ENCODE results near the gene CELF2. TPM values are rescaled to one million over a fixed set of nuclear protein-coding genes. Genes with fewer than 3 reads are reported as not detected.

Gene CELF2
- total RNA-seq, 4 donors from 2014 or later = 28.7 to 55.4 (median 35.0) TPM

DNA sequence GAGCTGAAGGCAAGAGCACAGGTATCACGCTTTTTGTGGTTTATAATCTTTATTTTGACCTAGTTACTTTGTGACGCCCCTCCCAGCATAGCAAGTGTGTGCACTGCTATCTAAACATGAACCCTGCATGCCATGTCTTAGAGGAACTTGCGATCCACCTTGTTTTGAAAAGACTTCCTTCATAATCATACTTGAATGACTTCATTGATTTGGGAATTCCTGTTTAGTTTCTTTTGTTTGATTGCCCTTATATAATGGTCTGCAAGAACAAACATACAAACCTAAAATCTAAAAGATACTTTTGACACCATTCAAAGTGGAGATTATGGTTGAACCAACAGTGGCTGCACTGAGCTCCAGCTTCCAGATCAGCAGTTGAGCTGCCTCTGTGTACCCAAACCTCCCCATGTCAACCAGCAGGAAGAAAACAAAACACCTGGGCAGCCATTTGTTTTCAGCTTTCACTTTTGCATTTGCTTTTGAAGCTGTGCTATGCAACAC is 132.6 kb downstream of the CELF2 start:
- peak in 1 of 2 donors; percentile 19 for DNase-seq

DNA sequence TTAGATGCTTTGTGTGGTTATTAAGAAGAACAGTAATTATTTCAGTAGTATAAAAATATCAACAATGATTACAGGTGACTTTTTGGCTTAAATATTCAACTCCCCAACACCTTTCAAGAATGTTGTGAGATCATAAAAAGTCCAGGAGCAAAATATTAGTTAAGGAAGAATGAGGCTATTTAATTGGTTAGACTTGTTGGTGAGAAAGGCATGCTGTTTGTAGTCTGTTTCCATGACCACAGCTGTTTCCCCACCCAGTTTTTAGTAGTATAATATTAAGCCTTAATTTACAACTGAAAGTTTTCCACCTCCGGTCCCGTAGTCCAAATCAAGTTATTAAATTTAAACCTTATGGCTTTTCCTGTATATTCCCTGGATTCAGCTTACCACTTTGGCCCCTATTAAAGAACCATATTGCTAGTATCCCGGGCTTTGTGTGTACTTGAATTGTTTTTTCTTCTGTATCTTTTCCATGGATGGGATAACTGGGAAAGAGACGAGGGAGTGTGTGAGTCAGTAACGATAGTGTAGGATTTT is 133.3 kb downstream of the CELF2 start:
- no peaks in the 10 kb centered on the region for H3K27me3 ChIP-seq
- WGBS, 2 donors = 71 to 81% methylated on average over 5 of the region's 5 CpGs
- no peak overlapping the region for H3K4me3 ChIP-seq (replicated peaks in 1 of 3)
- peaks cover 26 to 33% of the 10 kb centered on the region in 2 donors for H3K4me1 ChIP-seq
- peak overlapping the region in 1 of 3 donors; percentile 4 for H3K27ac ChIP-seq
- no peaks in the 10 kb centered on the region for H3K9me3 ChIP-seq
- no peaks in the 10 kb centered on the region for H3K36me3 ChIP-seq
- TF ChIP-seq POLR2A (IDR thresholded peaks at IDR 0.05) = no peak
- TF ChIP-seq, protein P1, sequence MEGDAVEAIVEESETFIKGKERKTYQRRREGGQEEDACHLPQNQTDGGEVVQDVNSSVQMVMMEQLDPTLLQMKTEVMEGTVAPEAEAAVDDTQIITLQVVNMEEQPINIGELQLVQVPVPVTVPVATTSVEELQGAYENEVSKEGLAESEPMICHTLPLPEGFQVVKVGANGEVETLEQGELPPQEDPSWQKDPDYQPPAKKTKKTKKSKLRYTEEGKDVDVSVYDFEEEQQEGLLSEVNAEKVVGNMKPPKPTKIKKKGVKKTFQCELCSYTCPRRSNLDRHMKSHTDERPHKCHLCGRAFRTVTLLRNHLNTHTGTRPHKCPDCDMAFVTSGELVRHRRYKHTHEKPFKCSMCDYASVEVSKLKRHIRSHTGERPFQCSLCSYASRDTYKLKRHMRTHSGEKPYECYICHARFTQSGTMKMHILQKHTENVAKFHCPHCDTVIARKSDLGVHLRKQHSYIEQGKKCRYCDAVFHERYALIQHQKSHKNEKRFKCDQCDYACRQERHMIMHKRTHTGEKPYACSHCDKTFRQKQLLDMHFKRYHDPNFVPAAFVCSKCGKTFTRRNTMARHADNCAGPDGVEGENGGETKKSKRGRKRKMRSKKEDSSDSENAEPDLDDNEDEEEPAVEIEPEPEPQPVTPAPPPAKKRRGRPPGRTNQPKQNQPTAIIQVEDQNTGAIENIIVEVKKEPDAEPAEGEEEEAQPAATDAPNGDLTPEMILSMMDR (IDR thresholded peaks at IDR 0.05) = no peak
- intact Hi-C loops (cut with DNase I) = no loop called here
- no peak for DNase-seq

More for the DNA sequence above, 132.6 kb downstream of the CELF2 start:
- peaks cover 26 to 33% of the 10 kb centered on the region in 2 donors for H3K4me1 ChIP-seq
- no peak overlapping the region for H3K4me3 ChIP-seq (replicated peaks in 1 of 3)
- WGBS, 2 donors = 22 to 28% methylated on average over 3 of the region's 3 CpGs
- H3K27ac ChIP-seq = peak overlapping the region in 1 of 3 donors; percentile 4
- intact Hi-C loops (cut with DNase I) = no loop called here
- TF ChIP-seq POLR2A (IDR thresholded peaks at IDR 0.05) = no peak
- TF ChIP-seq, protein P1 (IDR thresholded peaks at IDR 0.05) = no peak
- H3K36me3 ChIP-seq = no peaks in the 10 kb centered on the region
- H3K27me3 ChIP-seq = no peaks in the 10 kb centered on the region
- H3K9me3 ChIP-seq = no peaks in the 10 kb centered on the region

DNA sequence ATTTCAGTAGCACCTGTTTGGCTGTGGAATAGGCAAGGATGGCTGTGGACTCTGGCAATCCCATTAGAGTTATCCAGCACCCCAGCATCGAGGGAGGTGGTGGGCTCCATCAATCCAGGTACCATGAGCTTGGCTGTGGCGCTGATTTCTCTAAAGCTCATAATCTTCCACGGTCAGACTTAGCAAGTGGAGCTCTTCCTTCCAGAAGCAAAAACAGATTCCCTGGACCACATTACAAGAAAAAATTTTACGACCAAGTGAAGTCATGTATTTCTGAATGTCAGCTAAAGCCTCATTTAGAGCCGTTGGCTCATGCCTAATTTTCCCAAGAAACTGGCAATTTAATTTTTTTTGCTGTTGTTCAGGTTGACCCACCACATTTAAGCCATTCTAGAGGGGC is 135.1 kb downstream of the CELF2 start:
- Histone ChIP-seq H3K36me3 (no peaks in the 10 kb centered on the region), H3K9me3 (no peaks in the 10 kb centered on the region), H3K27ac (no peak overlapping the region), H3K27me3 (no peaks in the 10 kb centered on the region), H3K4me3 (replicated peaks in 1 of 3) (no peak overlapping the region), H3K4me1 (peaks cover 26 to 31% of the 10 kb centered on the region in 2 donors)
- no peak for DNase-seq
- 92 to 93% methylated on average over 5 of the region's 5 CpGs for WGBS, 2 donors
- no peak for TF ChIP-seq POLR2A (IDR thresholded peaks at IDR 0.05)
- TF ChIP-seq, protein P1 (IDR thresholded peaks at IDR 0.05) = no peak
- intact Hi-C loops (cut with DNase I) = no loop called here

DNA sequence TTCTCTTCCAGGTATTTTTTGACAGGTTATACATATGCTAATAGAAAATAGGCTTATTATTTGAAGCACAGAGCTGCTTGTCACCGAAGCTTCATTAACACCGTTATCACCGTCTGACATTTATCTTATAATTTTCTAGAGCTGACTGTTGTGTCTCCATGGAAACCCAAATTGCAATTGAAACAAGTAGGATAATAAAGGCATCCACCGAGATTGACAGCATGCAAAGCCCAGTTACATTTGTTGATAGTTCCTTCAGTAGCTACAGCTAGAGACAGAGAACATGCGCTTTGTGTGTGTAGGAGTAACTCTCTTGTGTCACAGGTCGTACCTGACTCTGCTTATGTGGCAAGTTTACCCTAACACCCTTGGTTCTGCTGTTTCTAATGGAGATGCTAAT is 135.6 kb downstream of the CELF2 start:
- no peaks in the 10 kb centered on the region for H3K27me3 ChIP-seq
- no peaks in the 10 kb centered on the region for H3K9me3 ChIP-seq
- no peak for DNase-seq
- TF ChIP-seq POLR2A (IDR thresholded peaks at IDR 0.05) = no peak
- TF ChIP-seq, protein P1 (IDR thresholded peaks at IDR 0.05) = no peak
- intact Hi-C loops (cut with DNase I) = no loop called here
- no peak overlapping the region for H3K27ac ChIP-seq
- no peak overlapping the region for H3K4me3 ChIP-seq (replicated peaks in 1 of 3)
- no peaks in the 10 kb centered on the region for H3K36me3 ChIP-seq
- 96 to 97% methylated on average over 6 of the region's 6 CpGs for WGBS, 2 donors
- peaks cover 24 to 27% of the 10 kb centered on the region in 2 donors for H3K4me1 ChIP-seq

DNA sequence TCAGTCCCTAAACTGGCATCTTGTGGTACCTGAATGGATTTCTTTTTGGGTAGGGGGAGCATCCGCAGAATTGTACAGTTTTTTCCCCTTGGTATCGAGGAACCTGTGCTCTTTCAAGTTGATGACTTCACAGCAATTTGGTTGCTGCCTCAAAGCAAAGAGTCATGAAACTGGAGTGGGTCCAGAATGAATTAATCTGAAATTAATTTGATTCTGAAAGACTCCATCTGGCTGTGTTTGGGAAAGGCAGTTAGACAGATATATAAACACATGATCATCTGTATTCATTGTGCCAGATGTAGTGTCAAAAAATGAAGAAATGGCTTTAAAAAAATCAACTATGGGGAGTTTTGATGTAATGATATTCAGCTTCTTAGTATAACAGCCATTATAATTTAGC is 136.1 kb downstream of the CELF2 start:
- no peaks in the 10 kb centered on the region for H3K9me3 ChIP-seq
- no peaks in the 10 kb centered on the region for H3K36me3 ChIP-seq
- no peak overlapping the region for H3K27ac ChIP-seq
- H3K27me3 ChIP-seq = no peaks in the 10 kb centered on the region
- no peak for DNase-seq
- 94 to 97% methylated on average over 2 of the region's 2 CpGs for WGBS, 2 donors
- TF ChIP-seq, protein P1 (IDR thresholded peaks at IDR 0.05) = no peak
- no peak for TF ChIP-seq POLR2A (IDR thresholded peaks at IDR 0.05)
- no peak overlapping the region for H3K4me3 ChIP-seq (replicated peaks in 1 of 3)
- peaks cover 21 to 26% of the 10 kb centered on the region in 2 donors for H3K4me1 ChIP-seq
- intact Hi-C loops (cut with DNase I) = no loop called here

Data from thyroid gland (tissue), 4 donors.